ENCODE results near the gene SLC27A4.

GRCh38 chr9:128362774-128363173 lies 22.4 kb downstream of the SLC27A4 start:
- TF ChIP-seq ZNF384 (IDR thresholded peaks at IDR 0.05; ENCODE audit: borderline replicate concordance, low read depth, low read length) = no peak
- TF ChIP-seq RCOR1 (conservative IDR thresholded peaks at IDR 0.05; ENCODE audit: low read depth, low read length) = no peak
- no peak for TF ChIP-seq POLR2A (IDR thresholded peaks at IDR 0.05; ENCODE audit: low read depth, low read length)
- TF ChIP-seq, protein P1, sequence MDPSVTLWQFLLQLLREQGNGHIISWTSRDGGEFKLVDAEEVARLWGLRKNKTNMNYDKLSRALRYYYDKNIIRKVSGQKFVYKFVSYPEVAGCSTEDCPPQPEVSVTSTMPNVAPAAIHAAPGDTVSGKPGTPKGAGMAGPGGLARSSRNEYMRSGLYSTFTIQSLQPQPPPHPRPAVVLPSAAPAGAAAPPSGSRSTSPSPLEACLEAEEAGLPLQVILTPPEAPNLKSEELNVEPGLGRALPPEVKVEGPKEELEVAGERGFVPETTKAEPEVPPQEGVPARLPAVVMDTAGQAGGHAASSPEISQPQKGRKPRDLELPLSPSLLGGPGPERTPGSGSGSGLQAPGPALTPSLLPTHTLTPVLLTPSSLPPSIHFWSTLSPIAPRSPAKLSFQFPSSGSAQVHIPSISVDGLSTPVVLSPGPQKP (IDR thresholded peaks at IDR 0.05; ENCODE audit: low read depth, low read length) = no peak
- no peak for TF ChIP-seq PAX8 (IDR thresholded peaks at IDR 0.05)
- no peak for TF ChIP-seq CTCF (IDR thresholded peaks at IDR 0.05 in 2 of 3, conservative IDR thresholded peaks at IDR 0.05 in 1 of 3; ENCODE audit: control insufficient read depth in 2 of 3, extremely low read depth in 1 of 3, insufficient read depth in 1 of 3, low read depth in 3 of 3, low read length in 3 of 3)
- TF ChIP-seq IRF3 (IDR thresholded peaks at IDR 0.05) = no peak
- TF ChIP-seq JUND (IDR thresholded peaks at IDR 0.05; ENCODE audit: low read depth, low read length) = no peak
- TF ChIP-seq SUZ12 (IDR thresholded peaks at IDR 0.05; ENCODE audit: unreplicated experiment) = no peak
- TF ChIP-seq, protein P2, sequence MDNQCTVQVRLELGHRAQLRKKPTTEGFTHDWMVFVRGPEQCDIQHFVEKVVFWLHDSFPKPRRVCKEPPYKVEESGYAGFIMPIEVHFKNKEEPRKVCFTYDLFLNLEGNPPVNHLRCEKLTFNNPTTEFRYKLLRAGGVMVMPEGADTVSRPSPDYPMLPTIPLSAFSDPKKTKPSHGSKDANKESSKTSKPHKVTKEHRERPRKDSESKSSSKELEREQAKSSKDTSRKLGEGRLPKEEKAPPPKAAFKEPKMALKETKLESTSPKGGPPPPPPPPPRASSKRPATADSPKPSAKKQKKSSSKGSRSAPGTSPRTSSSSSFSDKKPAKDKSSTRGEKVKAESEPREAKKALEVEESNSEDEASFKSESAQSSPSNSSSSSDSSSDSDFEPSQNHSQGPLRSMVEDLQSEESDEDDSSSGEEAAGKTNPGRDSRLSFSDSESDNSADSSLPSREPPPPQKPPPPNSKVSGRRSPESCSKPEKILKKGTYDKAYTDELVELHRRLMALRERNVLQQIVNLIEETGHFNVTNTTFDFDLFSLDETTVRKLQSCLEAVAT (IDR thresholded peaks at IDR 0.05) = no peak

Measured in GM12878 (cell line).